Measurements from ENCODE around the gene BCS1L. TPM values are rescaled to one million over a fixed set of nuclear protein-coding genes. Genes with fewer than 3 reads are reported as not detected.
A peak's percentile ranks its signal among the peaks of the same experiment; 100 is the strongest.

Gene BCS1L
- total RNA-seq, 1 donor = 33.4 TPM

DNA sequence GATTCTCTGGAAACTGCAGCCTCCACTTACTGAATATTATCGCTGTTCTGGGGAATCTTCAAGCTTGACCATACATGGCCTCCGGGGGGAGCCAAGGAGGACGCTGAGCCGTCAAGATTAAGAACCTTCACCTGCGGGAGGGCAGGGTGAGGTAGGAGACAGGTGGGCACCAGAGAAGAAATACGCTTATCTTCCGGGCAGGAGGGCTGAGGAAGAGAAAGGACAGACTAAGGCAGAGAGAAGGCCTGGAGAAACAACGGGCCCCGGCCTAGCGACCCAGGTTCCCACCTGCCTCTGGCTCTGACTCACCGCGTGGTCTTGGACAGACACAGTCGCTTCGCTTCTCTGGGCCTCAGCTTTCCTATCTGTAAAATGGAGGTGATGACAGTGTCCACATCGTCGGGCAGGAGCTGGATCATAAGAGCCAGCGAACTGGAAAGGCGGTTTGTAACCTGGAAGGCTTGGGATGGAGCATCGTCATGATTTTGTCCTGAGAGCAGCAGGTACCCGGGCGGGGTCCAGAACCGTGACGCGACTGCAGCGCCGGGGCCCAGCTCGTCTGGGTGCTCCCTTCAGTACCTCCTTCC lies 719 bp upstream of the BCS1L start:
- DNase-seq (ENCODE audit: low read depth in 2 of 3, low spot score in 2 of 3) = peak in 2 of 3 donors; percentile 50 to 52

DNA sequence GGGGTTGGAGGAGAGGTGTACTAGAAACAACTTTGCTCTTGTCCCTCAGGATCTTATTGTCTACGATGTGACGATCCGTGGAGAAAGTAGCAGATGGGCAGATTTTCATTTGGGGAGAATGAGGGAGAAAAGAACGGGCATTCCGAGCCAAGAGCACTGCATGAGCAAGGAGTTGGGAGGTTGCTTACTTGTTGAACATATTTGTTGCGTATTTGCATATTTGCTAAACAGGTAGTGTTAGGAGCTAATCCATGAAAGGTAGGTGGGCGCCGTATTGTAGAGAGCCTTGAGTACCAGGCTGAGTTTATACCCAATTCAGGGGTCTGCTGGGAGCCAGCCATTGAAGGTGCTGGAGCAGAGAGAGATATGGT lies 490 bp downstream of the BCS1L start:
- no peak for DNase-seq (ENCODE audit: low read depth in 2 of 3, low spot score in 2 of 3)

DNA sequence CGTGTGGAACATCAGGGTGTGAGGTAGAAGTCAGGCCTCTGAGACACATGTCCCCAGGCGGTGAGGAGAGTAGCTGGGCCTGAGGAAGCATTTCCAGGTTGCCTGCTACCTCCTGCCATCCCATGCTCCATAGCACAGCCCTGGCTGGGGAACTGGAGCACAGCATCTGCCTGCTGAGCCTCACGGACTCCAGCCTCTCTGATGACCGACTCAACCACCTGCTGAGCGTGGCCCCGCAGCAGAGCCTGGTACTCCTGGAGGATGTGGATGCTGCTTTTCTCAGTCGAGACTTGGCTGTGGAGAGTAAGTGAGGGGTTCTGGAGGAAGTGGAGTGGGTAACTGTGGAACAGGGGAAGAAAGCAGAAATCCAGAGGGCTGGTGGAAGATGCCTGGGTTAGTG lies 2.9 kb downstream of the BCS1L start:
- no peak for DNase-seq (ENCODE audit: low read depth in 2 of 3, low spot score in 2 of 3)

DNA sequence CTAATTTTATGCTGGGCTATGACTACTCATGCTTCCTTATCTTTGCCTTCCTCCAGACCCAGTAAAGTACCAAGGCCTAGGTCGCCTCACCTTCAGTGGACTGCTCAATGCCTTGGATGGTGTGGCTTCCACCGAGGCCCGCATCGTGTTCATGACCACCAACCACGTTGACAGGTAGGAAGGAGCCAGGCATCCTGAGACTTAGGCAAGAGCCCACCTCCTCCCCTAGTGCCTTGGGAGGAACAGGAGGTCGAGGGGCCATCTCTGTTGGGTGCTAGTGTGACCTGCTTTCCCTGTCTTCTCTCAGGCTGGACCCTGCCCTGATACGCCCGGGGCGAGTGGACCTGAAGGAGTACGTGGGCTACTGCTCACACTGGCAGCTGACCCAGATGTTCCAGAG lies 3.3 kb downstream of the BCS1L start:
- no peak for DNase-seq (ENCODE audit: low read depth in 2 of 3, low spot score in 2 of 3)

DNA sequence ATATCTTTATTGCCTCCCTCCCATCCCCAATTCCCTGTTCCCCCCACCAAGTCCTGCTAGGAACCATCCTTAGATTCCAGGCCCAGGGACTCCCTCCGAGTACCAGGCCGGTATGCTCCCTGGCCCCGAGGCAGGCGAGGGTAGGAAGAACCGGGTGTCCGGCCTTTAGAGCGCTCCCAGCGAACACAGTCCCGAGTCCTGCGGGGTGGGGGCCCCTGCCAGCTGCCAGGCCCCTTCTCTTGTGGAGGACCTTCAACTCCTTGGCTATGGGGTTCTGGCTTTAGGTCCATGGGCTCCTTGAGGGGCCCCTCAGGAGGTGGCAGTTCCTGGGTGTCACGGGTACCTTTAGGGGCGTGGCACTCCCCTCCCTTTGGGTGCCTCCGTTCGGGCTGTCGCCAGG lies 4.4 kb downstream of the BCS1L start:
- DNase-seq (ENCODE audit: low read depth in 2 of 3, low spot score in 2 of 3) = no peak

DNA sequence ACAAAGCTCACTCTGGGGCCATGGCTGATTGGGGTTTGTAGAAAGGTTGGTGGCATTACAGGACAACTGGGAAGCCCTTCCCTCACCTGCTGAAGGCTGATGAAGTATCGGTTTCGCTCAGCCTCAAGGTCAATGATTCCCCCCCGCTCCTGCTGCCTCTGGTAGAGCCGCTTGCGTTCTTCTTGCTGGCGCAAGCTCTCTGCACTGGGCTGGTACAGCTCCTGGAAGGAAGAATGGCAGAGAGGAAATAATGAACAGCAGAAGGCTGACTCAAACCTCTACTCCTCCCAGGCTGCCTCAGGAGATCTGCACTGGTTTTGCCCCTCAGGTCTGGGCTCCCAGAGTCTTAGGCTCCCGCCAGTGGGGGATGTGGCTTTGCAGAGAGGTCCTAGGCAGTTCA lies 5.2 kb downstream of the BCS1L start:
- DNase-seq (ENCODE audit: low read depth in 2 of 3, low spot score in 2 of 3) = no peak

DNA sequence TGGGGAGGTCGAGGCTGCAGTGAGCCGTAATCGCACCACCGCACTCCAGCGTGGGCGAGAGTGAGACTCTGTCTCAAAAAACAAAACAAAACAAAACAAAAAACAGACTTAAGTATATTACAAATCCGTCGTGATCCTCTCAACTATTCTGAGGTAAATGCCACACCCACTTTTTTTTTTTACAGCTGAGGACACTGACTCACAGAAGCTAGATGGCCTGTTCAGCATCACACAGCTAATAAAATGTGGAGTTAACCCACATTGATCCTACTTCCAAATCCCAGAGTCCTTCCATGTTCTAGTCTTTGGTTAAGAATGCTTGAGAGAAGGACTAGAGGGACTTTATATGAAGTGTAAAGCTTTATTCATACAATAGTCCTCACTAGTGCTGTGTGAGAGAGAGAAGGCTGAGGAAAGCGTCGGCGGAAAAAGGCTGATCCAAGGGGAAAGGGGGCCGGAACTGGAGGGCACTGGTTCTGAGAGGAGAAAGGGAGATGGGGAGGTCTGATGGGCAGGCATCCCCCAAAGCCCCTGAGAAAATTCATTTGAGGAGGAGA lies 11.7 kb downstream of the BCS1L start:
- DNase-seq (ENCODE audit: low read depth in 2 of 3, low spot score in 2 of 3) = no peak

DNA sequence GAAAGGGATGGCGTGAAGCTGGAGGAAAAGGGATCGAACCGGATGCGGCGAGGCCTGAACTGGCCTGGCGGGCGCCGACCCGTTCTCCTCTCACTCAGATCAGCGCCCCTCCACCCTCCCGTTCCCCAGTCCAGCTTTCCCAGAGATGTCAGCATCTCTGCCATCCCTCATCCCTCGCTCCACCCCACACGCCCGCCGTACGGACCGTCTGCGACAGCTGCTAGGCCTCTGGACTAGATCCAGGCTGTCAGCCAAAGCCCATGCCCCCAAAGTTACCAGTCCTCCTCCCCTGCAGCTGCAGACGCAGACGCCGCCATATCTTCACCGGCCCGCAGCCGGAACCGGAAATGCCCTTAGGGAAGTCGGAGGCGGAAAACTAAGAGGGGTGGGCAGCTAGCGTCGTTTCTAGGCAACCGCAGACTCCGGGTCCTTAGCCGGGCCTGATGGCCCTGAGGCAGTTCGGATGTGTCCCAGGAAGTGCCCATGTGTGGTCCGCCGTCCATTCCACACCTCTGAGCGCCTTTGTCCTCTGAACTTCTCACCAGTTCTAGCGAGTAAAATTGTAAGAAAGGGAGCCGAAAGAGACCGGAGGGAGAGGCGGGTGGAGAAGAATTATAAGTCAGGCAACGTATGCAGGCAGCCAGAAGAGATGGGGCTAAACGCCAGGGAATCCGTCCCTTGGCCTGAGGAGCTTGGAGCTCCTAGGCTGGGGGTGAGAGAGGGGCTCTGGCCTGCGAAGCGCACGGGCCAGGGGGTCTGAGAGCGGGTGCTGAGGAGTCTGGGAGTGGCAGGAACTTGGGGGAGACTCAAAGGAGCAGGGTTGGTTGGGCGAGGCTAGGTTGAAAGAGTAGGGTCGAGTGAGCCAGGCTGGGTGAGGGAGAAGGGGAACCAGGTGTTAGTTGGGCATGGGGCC lies 12.4 kb downstream of the BCS1L start, which contains the start of the genes RNF25 and STK36:
TSS of gene RNF25 (minus strand) at position 349 of the 913 bp plus-strand sequence. CDS start at position 317, 32 bp downstream.
TSS of gene STK36 (plus strand) at position 433 of the 913 bp plus-strand sequence. CDS start 744 bp downstream, outside the sequence.
- DNase-seq (ENCODE audit: low read depth in 2 of 3, low spot score in 2 of 3) = peak; percentile 57 to 89 (median 83)

DNA sequence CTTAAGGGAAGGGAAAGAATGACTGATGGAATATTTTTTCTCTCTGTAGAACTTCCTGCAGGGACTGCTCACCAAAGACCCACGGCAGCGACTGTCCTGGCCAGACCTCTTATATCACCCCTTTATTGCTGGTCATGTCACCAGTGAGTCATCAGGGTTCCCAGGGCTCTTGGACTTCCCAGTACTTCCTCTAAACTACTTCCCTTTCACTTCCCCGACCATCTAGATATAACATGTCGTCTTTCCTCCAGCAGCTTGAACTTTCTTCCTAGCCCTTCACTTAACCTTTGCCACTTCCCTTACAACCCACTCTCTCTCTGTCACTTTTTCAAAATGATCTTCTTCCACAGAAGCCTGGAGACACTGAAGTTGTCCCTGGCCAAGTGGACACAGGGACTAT lies 19.6 kb downstream of the BCS1L start:
- no peak for DNase-seq (ENCODE audit: low read depth in 2 of 3, low spot score in 2 of 3)

DNA sequence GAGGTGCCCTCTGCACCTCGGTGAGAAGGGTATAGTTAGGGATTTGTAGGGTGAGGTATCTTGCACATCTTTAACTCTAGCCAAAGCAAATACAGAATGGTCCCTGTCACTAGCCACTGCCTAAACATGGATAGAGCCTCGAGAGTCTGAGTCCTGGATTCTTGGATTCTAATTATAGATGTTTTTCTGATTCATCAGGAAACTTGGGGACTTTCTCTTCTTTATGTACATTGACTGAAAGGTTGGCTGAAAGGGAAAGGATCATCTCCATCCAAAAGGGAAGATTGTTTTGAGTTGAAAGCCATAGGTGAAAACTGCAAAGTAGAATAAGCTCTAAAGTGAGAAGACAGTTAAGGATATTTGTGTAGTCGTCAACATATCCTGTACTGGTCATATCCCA lies 20.6 kb downstream of the BCS1L start:
- no peak for DNase-seq (ENCODE audit: low read depth in 2 of 3, low spot score in 2 of 3)

DNA sequence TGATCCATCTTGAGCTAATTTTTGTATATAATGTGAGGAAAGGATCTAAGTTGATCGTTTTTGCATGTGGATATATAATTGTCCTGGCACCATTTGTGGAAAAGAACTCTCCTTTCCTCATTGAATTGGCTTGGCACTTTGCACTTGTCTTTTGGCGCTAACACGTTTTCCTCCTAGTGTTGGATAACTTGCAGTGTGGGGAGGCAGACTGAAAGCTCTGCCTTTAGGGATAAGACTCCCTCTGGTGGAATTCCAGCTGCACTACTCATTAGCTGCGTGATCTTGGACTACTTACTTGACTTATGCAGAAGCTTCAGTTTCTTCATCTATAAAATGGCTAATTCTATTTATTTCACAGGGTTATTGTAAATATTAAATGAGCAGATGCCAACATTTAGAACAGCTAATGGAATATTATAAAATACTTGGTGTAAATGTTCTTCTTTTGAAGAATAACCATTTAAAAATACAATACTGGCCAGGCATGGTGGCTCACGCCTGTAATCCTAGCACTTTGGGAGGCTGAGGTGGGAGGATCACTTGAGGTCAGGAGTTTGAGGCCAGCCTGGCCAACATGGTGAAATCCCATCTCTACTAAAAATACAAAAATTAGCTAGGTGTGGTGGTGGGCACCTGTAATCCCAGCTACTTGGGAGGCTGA lies 28.0 kb downstream of the BCS1L start:
- peak in 2 of 3 donors; percentile 65 to 82 for DNase-seq (ENCODE audit: low read depth in 2 of 3, low spot score in 2 of 3)

DNA sequence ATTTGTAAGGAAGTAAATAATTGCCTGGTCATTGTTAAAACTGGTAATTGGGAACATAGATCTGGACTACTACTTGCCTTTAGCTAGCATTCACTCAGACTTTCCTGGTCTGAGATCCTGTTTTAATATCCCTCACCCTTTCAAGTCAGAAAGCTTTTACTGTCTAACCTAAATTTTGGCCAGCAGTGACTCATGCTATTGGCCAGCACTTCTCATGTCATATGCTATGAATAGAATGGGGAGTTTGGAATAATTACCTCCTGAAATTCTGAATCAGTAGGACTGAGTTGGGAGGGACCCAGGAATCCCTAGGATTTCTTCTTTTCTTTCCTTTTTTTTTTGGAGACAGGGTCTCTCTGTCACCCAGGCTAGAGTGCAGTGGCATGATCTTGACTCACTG lies 31.8 kb downstream of the BCS1L start:
- no peak for DNase-seq (ENCODE audit: low read depth in 2 of 3, low spot score in 2 of 3)

DNA sequence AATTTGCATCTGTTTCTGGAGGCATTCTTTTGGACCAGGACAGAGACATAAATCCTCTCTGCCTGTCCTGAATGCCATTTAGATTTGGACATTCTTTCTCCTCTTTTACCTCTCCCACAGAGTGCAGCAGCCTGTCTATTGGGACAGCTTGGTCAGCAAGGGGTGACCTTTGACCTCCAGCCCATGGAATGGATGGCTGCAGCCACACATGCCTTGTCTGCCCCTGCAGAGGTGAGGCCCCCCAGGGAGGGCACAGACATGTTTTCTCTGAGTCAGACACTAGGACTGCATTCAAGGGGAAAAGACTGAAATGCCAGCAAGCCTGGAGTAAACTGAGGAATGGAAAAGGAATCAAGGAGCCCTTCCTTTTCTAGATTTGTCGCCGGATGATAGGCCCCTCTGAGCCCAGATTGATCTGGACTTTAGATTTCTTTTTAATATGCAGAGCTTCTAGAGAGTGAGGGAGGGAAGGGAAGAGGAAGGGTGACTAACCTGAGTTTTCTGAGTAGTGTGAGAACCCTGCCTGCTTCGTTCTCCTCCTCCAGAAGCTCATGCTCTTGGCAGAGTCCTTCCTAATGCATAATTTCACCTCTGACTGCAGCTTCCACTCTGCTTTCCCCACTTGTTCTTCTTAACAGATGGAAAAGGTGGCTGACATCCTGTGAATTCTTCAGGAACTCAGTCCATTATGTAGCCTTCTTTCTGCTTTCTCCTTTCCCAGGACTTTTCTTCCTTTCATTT lies 35.1 kb downstream of the BCS1L start:
- DNase-seq (ENCODE audit: low read depth in 2 of 3, low spot score in 2 of 3) = no peak

DNA sequence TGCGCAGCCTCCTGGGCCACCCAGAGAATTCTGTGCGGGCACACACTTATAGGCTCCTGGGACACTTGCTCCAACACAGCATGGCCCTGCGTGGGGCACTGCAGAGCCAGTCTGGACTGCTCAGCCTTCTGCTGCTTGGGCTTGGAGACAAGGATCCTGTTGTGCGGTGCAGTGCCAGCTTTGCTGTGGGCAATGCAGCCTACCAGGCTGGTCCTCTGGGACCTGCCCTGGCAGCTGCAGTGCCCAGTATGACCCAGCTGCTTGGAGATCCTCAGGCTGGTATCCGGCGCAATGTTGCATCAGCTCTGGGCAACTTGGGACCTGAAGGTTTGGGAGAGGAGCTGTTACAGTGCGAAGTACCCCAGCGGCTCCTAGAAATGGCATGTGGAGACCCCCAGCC lies 39.4 kb downstream of the BCS1L start:
- no peak for DNase-seq (ENCODE audit: low read depth in 2 of 3, low spot score in 2 of 3)

DNA sequence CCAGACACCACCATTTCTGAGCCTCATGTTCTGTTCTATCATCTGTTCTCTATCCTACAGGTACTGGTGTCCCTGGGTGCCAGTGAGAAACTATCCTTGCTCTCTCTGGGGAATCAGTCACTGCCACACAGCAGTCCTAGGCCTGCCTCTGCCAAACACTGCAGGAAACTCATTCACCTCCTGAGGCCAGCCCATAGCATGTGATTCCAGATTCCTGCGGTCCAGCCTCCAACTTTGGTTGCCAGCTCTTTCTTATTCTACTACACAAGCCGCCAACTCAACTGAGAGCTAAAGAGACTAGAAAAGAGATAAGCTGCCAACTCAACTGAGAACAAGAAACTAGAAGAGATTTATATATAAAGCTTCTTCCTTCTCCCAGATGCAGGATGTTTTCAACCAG lies 42.3 kb downstream of the BCS1L start:
- DNase-seq (ENCODE audit: low read depth in 2 of 3, low spot score in 2 of 3) = no peak

DNA sequence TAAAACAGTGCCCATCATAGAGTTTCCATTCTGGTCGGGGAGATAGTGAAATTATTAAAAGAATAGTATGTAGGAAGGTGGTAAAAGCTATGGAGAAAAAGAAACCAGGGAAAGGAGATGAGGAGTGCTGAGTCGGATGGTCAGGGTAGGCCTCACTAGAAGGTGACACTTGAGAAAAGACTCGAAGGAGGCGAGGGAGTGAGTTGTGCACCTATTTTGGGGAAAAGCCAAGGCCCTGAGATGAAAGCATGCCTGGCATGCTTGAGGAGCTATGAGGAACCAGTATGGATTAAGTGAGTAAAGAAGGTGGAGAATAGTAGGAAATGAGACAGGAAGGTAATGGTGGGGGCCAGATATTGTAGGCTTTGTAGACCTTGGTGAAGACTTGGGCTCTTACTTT lies 43.9 kb downstream of the BCS1L start:
- DNase-seq (ENCODE audit: low read depth in 2 of 3, low spot score in 2 of 3) = no peak

DNA sequence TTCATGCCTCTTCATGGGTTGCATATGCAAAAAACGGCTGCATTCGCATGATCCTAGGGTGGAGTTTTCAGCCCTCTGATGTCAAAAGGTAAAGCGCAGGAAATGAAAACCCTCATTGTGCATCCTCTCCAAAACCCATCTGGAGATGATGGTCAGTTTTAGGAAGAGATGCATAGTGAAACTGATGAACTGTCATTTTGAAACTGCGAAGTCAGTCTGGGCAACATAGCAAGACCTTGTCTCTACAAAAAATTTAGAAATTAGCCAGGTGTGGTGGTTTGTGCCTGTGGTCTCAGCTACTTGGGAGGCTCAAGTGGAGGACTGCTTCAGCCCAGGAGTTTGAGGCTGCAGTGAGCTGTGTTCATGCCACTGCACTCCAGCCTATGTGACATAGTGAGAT lies 48.6 kb downstream of the BCS1L start:
- no peak for DNase-seq (ENCODE audit: low read depth in 2 of 3, low spot score in 2 of 3)

DNA sequence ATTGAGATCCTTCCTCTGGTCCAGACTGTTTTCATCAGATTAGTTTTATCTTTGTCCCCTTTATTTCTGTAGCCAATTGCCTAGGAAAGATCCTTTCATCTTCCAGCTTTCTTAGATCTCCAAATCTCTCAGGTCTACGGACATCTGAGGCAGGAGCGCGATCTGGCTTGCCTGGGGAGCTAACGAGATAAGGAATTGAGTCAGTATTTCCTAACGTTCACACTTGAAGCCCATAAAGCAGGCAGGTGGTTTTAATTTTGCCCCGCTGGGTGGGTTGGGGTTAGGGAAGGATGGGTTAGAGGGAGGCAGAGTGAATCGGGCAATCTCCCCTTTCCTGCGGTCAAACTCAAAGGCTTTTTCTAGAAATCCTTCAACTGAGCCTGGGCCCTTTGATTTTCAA lies 50.4 kb downstream of the BCS1L start:
- DNase-seq (ENCODE audit: low read depth in 2 of 3, low spot score in 2 of 3) = no peak

DNA sequence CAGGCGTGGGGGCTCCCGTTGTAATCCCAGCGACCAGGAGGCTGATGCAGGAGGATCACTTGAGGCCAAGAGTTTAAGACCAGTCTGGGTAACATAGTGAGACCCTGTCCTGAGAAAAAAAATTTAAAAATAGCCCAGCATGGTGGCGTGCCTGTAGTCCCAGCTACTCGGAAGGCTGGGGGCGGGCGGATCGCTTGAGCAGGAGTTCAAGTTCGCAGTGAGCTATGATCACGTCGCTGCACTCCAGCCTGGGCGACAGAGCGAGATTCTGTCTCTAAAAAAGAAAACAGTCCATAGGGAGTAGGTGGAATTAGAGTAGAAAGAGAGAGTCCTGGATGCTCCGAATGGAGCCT lies 50.8 kb downstream of the BCS1L start:
- DNase-seq (ENCODE audit: low read depth in 2 of 3, low spot score in 2 of 3) = peak in 1 of 3 donors; percentile 21

DNA sequence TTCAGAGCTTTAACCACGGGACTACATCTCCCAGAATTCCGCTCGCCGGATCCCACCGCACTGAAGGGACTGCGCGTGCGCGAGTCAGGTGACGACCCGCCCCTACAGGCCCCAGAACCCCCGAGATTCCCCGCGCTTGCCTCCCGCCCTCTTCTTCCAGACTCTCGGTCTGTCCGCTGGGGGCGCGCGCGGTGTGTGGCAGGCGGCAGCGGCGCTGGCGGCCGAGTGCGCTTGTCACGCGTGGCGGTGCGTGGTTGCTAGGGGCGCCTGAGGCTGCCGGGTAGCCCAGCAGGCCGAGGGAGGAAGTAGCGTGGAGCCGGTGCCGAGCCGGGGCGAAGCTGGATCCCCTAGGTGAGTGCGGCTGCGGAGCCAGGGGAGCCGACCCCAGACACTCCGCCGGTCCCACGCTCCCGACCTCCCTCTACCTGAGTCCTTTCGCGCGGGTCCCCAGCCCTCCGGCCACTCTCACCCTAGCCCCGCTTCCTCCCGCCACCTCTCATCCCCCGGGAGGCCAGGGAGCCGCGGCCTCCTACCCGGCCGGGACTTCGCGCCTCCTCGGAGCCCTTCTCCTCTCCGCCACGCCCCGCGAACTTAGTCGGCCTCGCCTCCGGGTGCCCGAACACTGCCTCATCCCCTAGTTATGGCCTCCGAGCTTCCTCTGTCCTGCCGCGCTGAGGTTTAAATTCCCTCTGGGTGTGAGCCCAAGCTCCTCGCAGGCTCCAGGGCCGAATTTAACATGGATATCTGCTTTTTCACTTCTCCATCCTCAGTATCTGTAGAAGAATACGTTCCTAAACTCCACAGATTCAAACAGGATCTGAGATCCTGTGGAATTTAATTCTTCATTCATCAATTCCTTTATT lies 51.4 kb downstream of the BCS1L start, which contains the start of gene TTLL4:
TSS of gene TTLL4 (plus strand) at position 149 of the 863 bp plus-strand sequence. CDS start 26,842 bp downstream, outside the sequence.
- peak; percentile 92 to 98 (median 97) for DNase-seq (ENCODE audit: low read depth in 2 of 3, low spot score in 2 of 3)

All from hematopoietic multipotent progenitor cell (in vitro differentiated cells).